SU-DHL-6 (cell line): ENCODE results near the gene UTS2B.

Experiments used
- H2AFZ ChIP-seq: fragments of 200-600 bp; sonication (generic); 2 replicates; pipeline ENCODE4 v1.6.1; 2014; ENCODE audit warnings: low read depth, mild to moderate bottlenecking, moderate library complexity, mixed read lengths, antibody characterized with exemption, low read length; ENCODE audit not compliant: severe bottlenecking
- H3F3A ChIP-seq: fragments of 200-600 bp; shearing (Covaris generic); 2 replicates; pipeline ENCODE4 v1.6.0; 2016; ENCODE audit warnings: antibody characterized with exemption, mild to moderate bottlenecking; ENCODE audit not compliant: insufficient read depth
- H3K27ac ChIP-seq: fragments of 200-600 bp; sonication (generic); 2 replicates; pipeline ENCODE4 v1.5.1; 2016; ENCODE audit warnings: low read depth, mild to moderate bottlenecking, low read length, moderate library complexity, mixed read lengths
- H3K27me3 ChIP-seq: fragments of 200-600 bp; sonication (generic), shearing (Covaris generic); 2 replicates; pipeline ENCODE4 v1.6.0; 2014; ENCODE audit warnings: mild to moderate bottlenecking, low read length
- H3K36me3 ChIP-seq: fragments of 200-600 bp; sonication (generic); 2 replicates; pipeline ENCODE4 v1.6.1; 2014; ENCODE audit warnings: mild to moderate bottlenecking, low read length, mixed read lengths
- H3K4me2 ChIP-seq: fragments of 300-600, 200-600 bp; shearing (Covaris generic), sonication (generic); 2 replicates; pipeline ENCODE4 v1.6.0; 2014; ENCODE audit warnings: low read length, low read depth, mild to moderate bottlenecking; ENCODE audit not compliant: poor library complexity, severe bottlenecking
- H3K4me3 ChIP-seq: fragments of 200-600 bp; sonication (generic); 2 replicates; pipeline ENCODE4 v1.5.1; 2014; ENCODE audit warnings: antibody characterized with exemption, low read length, mild to moderate bottlenecking, mixed read lengths; ENCODE audit not compliant: insufficient read depth, poor library complexity, severe bottlenecking
- H3K79me2 ChIP-seq: fragments of 200-600 bp; sonication (generic); 2 replicates; pipeline ENCODE4 v1.6.1; 2014; ENCODE audit warnings: mild to moderate bottlenecking, low read length, moderate library complexity; ENCODE audit not compliant: insufficient read depth
- H3K9ac ChIP-seq: fragments of 200-600 bp; sonication (generic); 2 replicates; pipeline ENCODE4 v1.7.0; 2014; ENCODE audit warnings: mild to moderate bottlenecking, low read length
- H3K9me2 ChIP-seq: fragments of 200-600 bp; sonication (generic); replicated peaks from 2 replicates; pipeline ENCODE4 v1.6.1; 2014; ENCODE audit warnings: low read length; ENCODE audit not compliant: insufficient read depth
- H3K9me3 ChIP-seq: fragments of 200-600 bp; sonication (generic); 2 replicates; pipeline ENCODE4 v1.6.1; 2014; ENCODE audit warnings: low read length, mixed read lengths; ENCODE audit not compliant: insufficient read depth
- H4K20me1 ChIP-seq: fragments of 200-600 bp; sonication (generic); 2 replicates; pipeline ENCODE4 v1.6.1; 2014; ENCODE audit warnings: low read depth, mild to moderate bottlenecking, antibody characterized with exemption, low read length, moderate library complexity, mixed read lengths
- EZH2phosphoT487 ChIP-seq: fragments of 200-600 bp; sonication (generic), shearing (Covaris generic); conservative IDR thresholded peaks from 2 replicates; pipeline ENCODE4 v1.6.1; 2018; ENCODE audit warnings: mild to moderate bottlenecking, antibody characterized with exemption, low read length, moderate library complexity, mixed read lengths
- TF ChIP-seq, protein P1 (sequence below): fragments of 200-600 bp; sonication (generic); IDR thresholded peaks from one replicate; pipeline ENCODE4 v1.5.1; 2017; ENCODE audit warnings: antibody characterized with exemption, mild to moderate bottlenecking, low read length, moderate library complexity; ENCODE audit not compliant: insufficient read depth, poor library complexity, severe bottlenecking

Gene UTS2B

DNA sequence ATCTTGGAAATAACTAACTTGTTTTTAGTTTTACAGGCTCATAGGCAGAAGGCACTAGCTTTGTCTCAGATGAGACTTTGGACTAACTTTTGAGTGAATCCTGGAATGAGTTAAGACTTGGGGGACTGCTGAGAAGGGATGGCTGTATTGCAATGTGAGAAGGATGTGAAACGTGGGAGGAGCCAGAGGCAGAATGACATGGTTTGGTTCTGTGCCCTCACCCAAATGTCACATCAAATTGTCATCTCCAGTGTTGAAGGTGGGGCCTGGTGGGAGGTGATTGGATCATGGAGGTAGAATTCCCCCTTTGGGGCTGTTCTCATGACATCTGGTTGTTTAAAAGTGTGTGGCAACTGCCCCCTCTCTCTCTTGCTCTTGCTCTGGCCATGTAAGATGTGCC, 29.9 kb downstream of the UTS2B start:
- Histone ChIP-seq H4K20me1 (no peaks in the 10 kb centered on the region), H3K79me2 (no peaks in the 10 kb centered on the region), H3K9me2 (no peaks in the 10 kb centered on the region), H3K36me3 (no peaks in the 10 kb centered on the region), H3K27me3 (no peaks in the 10 kb centered on the region), H3K9me3 (no peaks in the 10 kb centered on the region), H3K9ac (no peak overlapping the region), H3K4me3 (no peak overlapping the region), H3K27ac (peak overlapping the region; percentile 37; the same call in 1 of the 2 replicates), H3K4me2 (peak overlapping the region; percentile 36), H2AFZ (peak overlapping the region; percentile 38), H3F3A (no peaks in the 10 kb centered on the region)
- no peak for TF ChIP-seq EZH2phosphoT487
- TF ChIP-seq, protein P1, sequence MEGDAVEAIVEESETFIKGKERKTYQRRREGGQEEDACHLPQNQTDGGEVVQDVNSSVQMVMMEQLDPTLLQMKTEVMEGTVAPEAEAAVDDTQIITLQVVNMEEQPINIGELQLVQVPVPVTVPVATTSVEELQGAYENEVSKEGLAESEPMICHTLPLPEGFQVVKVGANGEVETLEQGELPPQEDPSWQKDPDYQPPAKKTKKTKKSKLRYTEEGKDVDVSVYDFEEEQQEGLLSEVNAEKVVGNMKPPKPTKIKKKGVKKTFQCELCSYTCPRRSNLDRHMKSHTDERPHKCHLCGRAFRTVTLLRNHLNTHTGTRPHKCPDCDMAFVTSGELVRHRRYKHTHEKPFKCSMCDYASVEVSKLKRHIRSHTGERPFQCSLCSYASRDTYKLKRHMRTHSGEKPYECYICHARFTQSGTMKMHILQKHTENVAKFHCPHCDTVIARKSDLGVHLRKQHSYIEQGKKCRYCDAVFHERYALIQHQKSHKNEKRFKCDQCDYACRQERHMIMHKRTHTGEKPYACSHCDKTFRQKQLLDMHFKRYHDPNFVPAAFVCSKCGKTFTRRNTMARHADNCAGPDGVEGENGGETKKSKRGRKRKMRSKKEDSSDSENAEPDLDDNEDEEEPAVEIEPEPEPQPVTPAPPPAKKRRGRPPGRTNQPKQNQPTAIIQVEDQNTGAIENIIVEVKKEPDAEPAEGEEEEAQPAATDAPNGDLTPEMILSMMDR: no peak

DNA sequence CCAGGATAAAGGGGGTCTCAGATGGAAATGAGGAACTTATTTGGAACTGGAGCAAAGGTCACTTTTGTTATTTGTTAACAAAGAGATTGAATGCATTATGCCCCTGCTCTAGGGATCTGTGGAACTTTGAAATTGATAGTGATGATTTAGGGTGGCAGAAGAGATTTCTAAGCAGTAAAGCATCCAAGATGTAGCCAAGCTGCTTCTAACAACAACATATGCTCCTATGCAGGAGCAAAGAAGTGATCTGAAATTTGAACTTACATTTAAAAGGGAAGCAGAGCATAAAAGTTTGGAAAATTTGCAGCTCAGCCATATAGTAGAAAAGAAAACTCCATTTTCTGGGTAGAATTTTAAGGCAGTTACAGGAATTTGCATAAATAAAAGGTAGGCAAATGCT, 31.5 kb downstream of the UTS2B start:
- no peak for TF ChIP-seq EZH2phosphoT487
- TF ChIP-seq, protein P1: no peak
- H2AFZ ChIP-seq: no peak overlapping the region
- H3K4me3 ChIP-seq: no peak overlapping the region

DNA sequence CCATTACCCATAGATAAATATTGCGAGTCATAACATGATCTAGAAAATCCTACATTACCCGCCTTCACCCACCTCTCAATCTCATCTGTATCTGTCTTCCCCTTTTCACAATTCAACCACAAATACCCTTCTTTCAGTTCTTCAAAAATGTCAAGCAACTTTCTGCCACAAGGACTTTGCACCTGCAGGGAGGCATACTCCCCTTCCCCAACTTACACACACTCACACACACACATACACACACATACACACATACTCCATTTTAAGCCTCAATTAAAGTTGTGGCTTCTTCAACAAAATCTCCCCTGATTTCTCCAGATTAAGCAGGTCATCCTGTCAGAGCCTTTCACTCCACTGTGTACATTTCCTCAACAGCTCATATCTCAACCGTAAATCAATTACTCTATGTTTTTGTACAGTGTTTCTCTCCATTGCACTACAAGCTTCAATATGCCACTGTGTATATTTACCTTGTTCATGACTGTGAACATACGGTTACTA, 34.2 kb downstream of the UTS2B start:
- Histone ChIP-seq H3K9me3 (no peaks in the 10 kb centered on the region), H3F3A (no peaks in the 10 kb centered on the region), H3K27ac (peak overlapping the region; percentile 7; the same call in 1 of the 2 replicates), H3K27me3 (no peaks in the 10 kb centered on the region), H3K9me2 (no peaks in the 10 kb centered on the region), H3K9ac (no peak overlapping the region), H3K4me3 (no peak overlapping the region), H4K20me1 (no peaks in the 10 kb centered on the region), H2AFZ (no peak overlapping the region), H3K4me2 (peak overlapping the region; percentile 32), H3K79me2 (no peaks in the 10 kb centered on the region), H3K36me3 (no peaks in the 10 kb centered on the region)
- TF ChIP-seq EZH2phosphoT487: no peak
- TF ChIP-seq, protein P1: no peak

More for the DNA sequence above, 31.5 kb downstream of the UTS2B start:
- Histone ChIP-seq H3K9me2 (no peaks in the 10 kb centered on the region), H3K9ac (no peak overlapping the region), H3F3A (no peaks in the 10 kb centered on the region), H3K36me3 (no peaks in the 10 kb centered on the region), H3K9me3 (no peaks in the 10 kb centered on the region), H3K27me3 (no peaks in the 10 kb centered on the region), H3K27ac (no peak overlapping the region), H4K20me1 (no peaks in the 10 kb centered on the region), H3K79me2 (no peaks in the 10 kb centered on the region), H3K4me2 (no peak overlapping the region)

DNA sequence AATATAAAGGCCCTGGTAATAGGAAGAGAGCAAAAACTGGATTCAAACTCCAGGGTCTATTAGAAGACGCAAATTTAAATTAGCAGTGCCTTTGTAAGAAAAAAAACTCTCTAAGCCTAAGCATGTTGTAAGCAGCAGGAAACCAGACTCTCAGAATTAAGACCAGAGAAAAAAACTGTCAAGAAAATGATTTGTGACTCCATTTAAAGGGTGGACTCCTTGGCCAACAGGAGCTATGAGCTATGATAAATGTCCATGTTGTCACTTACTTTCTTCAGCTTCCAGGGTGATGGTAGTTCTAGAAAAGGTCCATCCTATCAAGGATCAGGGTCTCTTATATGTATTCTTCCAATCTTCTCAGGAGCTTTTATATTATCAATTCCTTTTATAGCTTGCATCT, 36.0 kb downstream of the UTS2B start:
- H4K20me1 ChIP-seq: no peaks in the 10 kb centered on the region
- H3K27me3 ChIP-seq: no peaks in the 10 kb centered on the region
- H3K36me3 ChIP-seq: no peaks in the 10 kb centered on the region
- H3K4me2 ChIP-seq: no peak overlapping the region
- no peaks in the 10 kb centered on the region for H3K9me2 ChIP-seq
- H3K79me2 ChIP-seq: no peaks in the 10 kb centered on the region
- H3K9me3 ChIP-seq: no peaks in the 10 kb centered on the region
- H3K4me3 ChIP-seq: no peak overlapping the region
- TF ChIP-seq, protein P1: no peak
- TF ChIP-seq EZH2phosphoT487: no peak
- no peak overlapping the region for H3K9ac ChIP-seq
- no peak overlapping the region for H3K27ac ChIP-seq
- no peaks in the 10 kb centered on the region for H3F3A ChIP-seq
- H2AFZ ChIP-seq: no peak overlapping the region
